CD4-positive, alpha-beta memory T cell (primary cell): ENCODE data around the gene MACROD2. TPM values are rescaled to one million over a fixed set of nuclear protein-coding genes. Genes with fewer than 3 reads are reported as not detected.

Experiments used
- CTCF ChIA-PET: fragments of 350-600 bp; sonication (Branson Sonifier 250); formaldehyde crosslinking; loops from one replicate; lab custom pipeline; 2021; ENCODE audit warnings: inconsistent platforms; ENCODE audit not compliant: partially characterized antibody; lab: Charles Lee
- POLR2A ChIA-PET: fragments of 350-600 bp; sonication (Branson Sonifier 250); formaldehyde crosslinking; loops from one replicate; lab custom pipeline; 2021; ENCODE audit not compliant: partially characterized antibody; lab: Charles Lee
- DNase-seq, 5 donors: peaks; one replicate each; pipeline versions ENCODE4 v3.0.0 to v3.0.0-alpha.2; 2020 to 2022; ENCODE audit warnings: mixed read lengths in 1 of 5
- H3K27ac ChIP-seq: one replicate; pipeline ENCODE4 v1.7.0; 2013; ENCODE audit warnings: low read depth, low read length
- H3K27me3 ChIP-seq: 2 replicates; pipeline ENCODE4 v1.7.0; 2013; ENCODE audit warnings: mild to moderate bottlenecking, low read length, moderate library complexity; ENCODE audit not compliant: insufficient read depth
- H3K36me3 ChIP-seq: 2 replicates; pipeline ENCODE4 v1.7.0; 2013; ENCODE audit warnings: mild to moderate bottlenecking, low read length, moderate library complexity; ENCODE audit not compliant: insufficient read depth
- H3K4me1 ChIP-seq: 2 replicates; pipeline ENCODE4 v1.7.0; 2013; ENCODE audit warnings: mild to moderate bottlenecking, low read length, moderate library complexity; ENCODE audit not compliant: insufficient read depth
- H3K4me3 ChIP-seq, 2 donors: one replicate each; pipeline ENCODE4 v1.7.0; 2013; ENCODE audit warnings: low read length in 2 of 2, mild to moderate bottlenecking in 1 of 2
- H3K9me3 ChIP-seq, 2 donors: one replicate each; pipeline ENCODE4 v1.7.0; 2013; ENCODE audit warnings: low read length in 2 of 2, control low read depth in 1 of 2; ENCODE audit not compliant: control insufficient read depth in 1 of 2
- H3K27ac Mint-ChIP-seq, 7 donors: one replicate each; pipeline ENCODE4 v1.8.0; 2020 to 2021; ENCODE audit warnings: mixed read lengths in 7 of 7, mild to moderate bottlenecking in 6 of 7, inconsistent platforms in 3 of 7, moderate library complexity in 3 of 7
- H3K27me3 Mint-ChIP-seq, 2 donors: one replicate each; pipeline ENCODE4 v1.8.0; 2020 to 2021; ENCODE audit warnings: mixed read lengths in 2 of 2
- H3K36me3 Mint-ChIP-seq, 2 donors: one replicate each; pipeline ENCODE4 v1.8.0; 2020 to 2021; ENCODE audit warnings: mixed read lengths in 2 of 2, inconsistent platforms in 1 of 2, mild to moderate bottlenecking in 1 of 2
- H3K4me1 Mint-ChIP-seq, 4 donors: one replicate each; pipeline ENCODE4 v1.8.0; 2020 to 2021; ENCODE audit warnings: mixed read lengths in 4 of 4, mild to moderate bottlenecking in 1 of 4
- H3K4me3 Mint-ChIP-seq, 8 donors: one replicate each; pipeline ENCODE4 v1.8.0; 2020 to 2021; ENCODE audit warnings: mixed read lengths in 8 of 8, mild to moderate bottlenecking in 7 of 8, moderate library complexity in 6 of 8, inconsistent platforms in 3 of 8
- H3K9me3 Mint-ChIP-seq, 8 donors: one replicate each; pipeline ENCODE4 v1.8.0; 2020 to 2021; ENCODE audit warnings: mixed read lengths in 8 of 8, mild to moderate bottlenecking in 5 of 8, inconsistent platforms in 3 of 8, moderate library complexity in 1 of 8
- intact Hi-C: fragments of 100-400 bp; cut with micrococcal nuclease; formaldehyde crosslinking; loops from one replicate; pipeline ENCODE4 v1.15.1; 2023
- polyA plus RNA-seq, 2 donors: library from polyadenylated mRNA; unstranded; fragments of 300-500 nt; fragmentation: Illumina TruSeq; gene quantifications; one replicate each; pipeline ENCODE4 v1.2.3, GENCODE V29; 2021
- total RNA-seq, 2 experiments: library from RNA; stranded (reverse); gene quantifications; one replicate each; pipeline ENCODE4 v1.2.3, GENCODE V29; 2021

Gene MACROD2
- total and polyA plus RNA-seq, 4 experiments from 2014 or later: not detected

DNA sequence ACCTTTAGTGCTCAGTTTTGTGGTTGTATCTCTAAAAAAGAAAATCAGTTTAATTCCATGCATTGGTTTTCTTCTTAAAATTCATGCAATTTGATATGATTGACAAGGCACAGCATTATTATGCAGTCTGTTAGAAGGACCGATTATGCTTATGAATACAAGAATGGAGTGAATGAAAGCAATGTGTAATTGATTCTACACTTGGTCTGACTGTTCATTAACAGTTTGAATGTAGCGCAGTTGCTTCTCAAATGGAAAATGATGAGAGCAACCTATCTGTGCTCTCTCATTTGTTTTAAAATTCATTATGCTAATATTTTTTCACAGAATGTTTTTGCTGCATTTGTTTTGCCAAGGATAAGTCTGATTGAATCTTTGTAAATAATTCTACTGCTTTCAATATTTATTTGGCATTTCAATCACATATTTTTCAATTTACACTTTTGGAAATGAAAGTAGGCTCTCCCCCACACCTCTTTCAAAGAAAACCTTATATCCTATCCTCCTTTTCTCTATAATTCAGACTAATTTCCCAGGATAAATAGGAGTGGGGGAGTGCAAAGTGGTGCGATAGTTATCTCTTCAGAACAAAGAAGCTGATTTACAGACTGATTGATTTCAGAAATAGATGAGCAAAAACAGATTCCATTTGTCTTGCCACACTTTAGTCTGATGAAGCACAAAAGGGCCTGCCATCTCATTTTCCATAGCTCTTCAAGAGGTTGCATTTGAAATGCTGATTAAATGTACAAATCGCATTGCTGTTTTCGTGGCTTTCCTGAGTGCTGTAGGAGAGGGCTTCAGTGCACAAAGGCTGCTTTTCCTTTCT, 1227.4 kb downstream of the MACROD2 start:
- no peaks in the 10 kb centered on the region for H3K27me3 Mint-ChIP-seq
- no peaks in the 10 kb centered on the region for H3K27me3 ChIP-seq
- no peaks in the 10 kb centered on the region for H3K9me3 ChIP-seq
- H3K4me3 ChIP-seq: no peak overlapping the region
- H3K27ac ChIP-seq: no peak overlapping the region
- no peaks in the 10 kb centered on the region for H3K36me3 Mint-ChIP-seq
- no peak for DNase-seq
- H3K4me1 ChIP-seq: no peaks in the 10 kb centered on the region
- no peak overlapping the region for H3K4me3 Mint-ChIP-seq
- POLR2A ChIA-PET: no interaction called here
- no peak overlapping the region for H3K27ac Mint-ChIP-seq
- H3K9me3 Mint-ChIP-seq: peaks cover 3 to 29% (median 13%) of the 10 kb centered on the region in 8 donors
- intact Hi-C loops: no loop called here
- H3K36me3 ChIP-seq: no peaks in the 10 kb centered on the region
- CTCF ChIA-PET: no interaction called here
- H3K4me1 Mint-ChIP-seq: no peaks in the 10 kb centered on the region

GRCh38 chr20:15224199-15224598, 1228.9 kb downstream of the MACROD2 start:
- Mint-ChIP-seq H3K4me3 (no peak overlapping the region), H3K36me3 (no peaks in the 10 kb centered on the region), H3K9me3 (peaks cover 0 to 24% (median 8%) of the 10 kb centered on the region in 8 donors), H3K27me3 (no peaks in the 10 kb centered on the region), H3K27ac (no peak overlapping the region), H3K4me1 (no peaks in the 10 kb centered on the region)
- Histone ChIP-seq H3K27ac (no peak overlapping the region), H3K4me1 (no peaks in the 10 kb centered on the region), H3K27me3 (no peaks in the 10 kb centered on the region), H3K9me3 (no peaks in the 10 kb centered on the region), H3K36me3 (no peaks in the 10 kb centered on the region), H3K4me3 (no peak overlapping the region)
- POLR2A ChIA-PET: no interaction called here
- intact Hi-C loops: no loop called here
- no peak for DNase-seq
- CTCF ChIA-PET: no interaction called here

GRCh38 chr20:15227102-15227501, 1231.8 kb downstream of the MACROD2 start:
- H3K9me3 Mint-ChIP-seq: peaks cover 0 to 18% (median 4%) of the 10 kb centered on the region in 8 donors
- no peak overlapping the region for H3K27ac Mint-ChIP-seq
- no peaks in the 10 kb centered on the region for H3K4me1 ChIP-seq
- POLR2A ChIA-PET: no interaction called here
- no peaks in the 10 kb centered on the region for H3K36me3 ChIP-seq
- H3K4me1 Mint-ChIP-seq: no peaks in the 10 kb centered on the region
- CTCF ChIA-PET: no interaction called here
- no peaks in the 10 kb centered on the region for H3K36me3 Mint-ChIP-seq
- H3K27me3 ChIP-seq: no peaks in the 10 kb centered on the region
- no peak overlapping the region for H3K27ac ChIP-seq
- no peak overlapping the region for H3K4me3 Mint-ChIP-seq
- H3K4me3 ChIP-seq: no peak overlapping the region
- no peaks in the 10 kb centered on the region for H3K27me3 Mint-ChIP-seq
- H3K9me3 ChIP-seq: no peaks in the 10 kb centered on the region
- no peak for DNase-seq
- intact Hi-C loops: no loop called here

DNA sequence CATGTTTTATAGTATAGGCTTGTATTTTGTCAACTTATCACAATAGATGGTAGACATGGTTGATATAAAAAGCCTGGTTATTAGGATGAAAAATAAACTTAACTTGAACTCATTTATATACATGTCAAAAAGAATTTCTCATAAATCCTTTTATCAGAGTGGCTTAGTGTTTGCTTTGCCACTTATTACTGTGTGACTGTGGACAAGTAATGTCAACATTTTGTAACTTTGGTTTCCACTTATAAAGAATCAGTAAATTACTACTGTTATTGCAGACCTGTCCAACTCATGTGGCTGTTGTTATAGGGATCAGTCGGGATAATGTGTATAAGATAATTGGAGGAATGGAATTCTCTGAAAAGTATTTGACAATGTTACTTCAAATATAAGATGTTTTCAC, 1236.9 kb downstream of the MACROD2 start:
- no peak overlapping the region for H3K4me3 Mint-ChIP-seq
- intact Hi-C loops: no loop called here
- H3K4me1 ChIP-seq: no peaks in the 10 kb centered on the region
- H3K36me3 ChIP-seq: no peaks in the 10 kb centered on the region
- H3K27me3 Mint-ChIP-seq: no peaks in the 10 kb centered on the region
- no peak overlapping the region for H3K27ac Mint-ChIP-seq
- H3K27ac ChIP-seq: no peak overlapping the region
- H3K4me1 Mint-ChIP-seq: no peaks in the 10 kb centered on the region
- CTCF ChIA-PET: no interaction called here
- H3K36me3 Mint-ChIP-seq: no peaks in the 10 kb centered on the region
- POLR2A ChIA-PET: no interaction called here
- no peaks in the 10 kb centered on the region for H3K27me3 ChIP-seq
- H3K4me3 ChIP-seq: no peak overlapping the region
- no peak for DNase-seq
- H3K9me3 Mint-ChIP-seq: peaks cover 0 to 14% (median 6%) of the 10 kb centered on the region in 8 donors
- no peaks in the 10 kb centered on the region for H3K9me3 ChIP-seq

- H3K4me3 Mint-ChIP-seq: no peak overlapping the region
- CTCF ChIA-PET: no interaction called here
- H3K36me3 Mint-ChIP-seq: no peaks in the 10 kb centered on the region
Observed at GRCh38 chr20:15235471-15236198, 1240.3 kb downstream of the MACROD2 start.

DNA sequence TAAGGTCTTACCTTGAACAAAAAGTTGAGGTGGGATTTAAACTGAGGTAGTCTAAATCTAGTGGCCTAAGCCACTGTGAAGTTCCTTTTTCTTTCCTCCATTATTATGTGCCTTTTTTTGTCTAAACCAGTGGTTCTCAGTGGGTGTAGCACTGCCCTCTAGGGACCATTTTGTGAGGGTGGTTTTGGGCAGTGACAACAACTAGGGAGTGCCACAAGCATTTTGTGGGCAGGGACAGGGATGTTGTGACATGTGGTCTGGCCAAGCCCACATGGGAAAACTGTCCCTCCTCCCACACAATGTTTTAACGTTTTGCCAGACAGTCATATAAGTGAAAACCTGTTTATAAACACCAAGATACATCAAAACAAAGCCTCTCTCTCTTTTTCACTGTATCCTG, 1241.5 kb downstream of the MACROD2 start:
- H3K4me3 ChIP-seq: no peak overlapping the region
- Mint-ChIP-seq H3K4me3 (no peak overlapping the region), H3K27ac (no peak overlapping the region), H3K27me3 (no peaks in the 10 kb centered on the region), H3K9me3 (peaks cover 0 to 25% (median 8%) of the 10 kb centered on the region in 8 donors), H3K4me1 (no peaks in the 10 kb centered on the region), H3K36me3 (no peaks in the 10 kb centered on the region)
- no peak for DNase-seq
- H3K27me3 ChIP-seq: no peaks in the 10 kb centered on the region
- ChIA-PET POLR2A (no interaction called here), CTCF (no interaction called here)
- intact Hi-C loops: no loop called here
- H3K9me3 ChIP-seq: no peaks in the 10 kb centered on the region
- no peak overlapping the region for H3K27ac ChIP-seq
- no peaks in the 10 kb centered on the region for H3K4me1 ChIP-seq
- H3K36me3 ChIP-seq: no peaks in the 10 kb centered on the region

More at GRCh38 chr20:15235471-15236198, 1240.3 kb downstream of the MACROD2 start:
- no peaks in the 10 kb centered on the region for H3K4me1 Mint-ChIP-seq
- H3K9me3 Mint-ChIP-seq: peaks cover 0 to 21% (median 8%) of the 10 kb centered on the region in 8 donors
- Histone ChIP-seq H3K4me1 (no peaks in the 10 kb centered on the region), H3K9me3 (no peaks in the 10 kb centered on the region), H3K4me3 (no peak overlapping the region), H3K27me3 (no peaks in the 10 kb centered on the region), H3K36me3 (no peaks in the 10 kb centered on the region), H3K27ac (no peak overlapping the region)
- H3K27me3 Mint-ChIP-seq: no peaks in the 10 kb centered on the region
- intact Hi-C loops: no loop called here
- no peak overlapping the region for H3K27ac Mint-ChIP-seq
- no peak for DNase-seq
- POLR2A ChIA-PET: no interaction called here

DNA sequence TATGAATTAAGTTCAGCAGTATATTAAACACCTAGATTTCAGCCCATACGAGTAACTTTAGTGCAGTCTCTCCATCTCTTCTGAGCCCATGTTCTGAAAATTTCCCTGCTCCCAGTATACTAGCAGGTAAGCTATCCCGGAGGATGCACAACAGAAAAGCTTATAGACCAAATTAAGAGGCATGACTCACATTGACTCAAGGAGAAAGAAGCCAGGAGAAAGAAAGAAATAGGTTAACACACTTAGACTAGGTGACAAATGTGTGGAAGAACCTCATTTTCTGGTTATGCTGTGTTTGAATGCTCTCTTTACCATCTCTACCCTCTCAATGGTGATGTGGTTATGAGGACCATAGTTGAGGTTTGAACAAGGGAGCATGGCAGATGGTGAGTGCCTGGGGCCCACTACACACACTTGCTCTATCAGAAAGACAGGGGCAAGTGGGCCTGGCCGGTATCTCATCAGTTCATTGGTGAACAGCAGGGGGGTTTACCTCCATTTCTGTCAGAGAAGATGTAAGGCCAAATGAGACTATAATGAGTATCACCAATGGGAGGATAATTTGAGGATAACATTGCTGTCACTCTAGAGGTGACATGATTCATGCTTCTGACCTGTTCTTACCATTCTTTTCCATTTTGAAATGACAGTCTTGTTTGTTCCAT, 1244.4 kb downstream of the MACROD2 start:
- POLR2A ChIA-PET: no interaction called here

More for the DNA sequence above, 1244.4 kb downstream of the MACROD2 start:
- Histone ChIP-seq H3K4me3 (no peak overlapping the region), H3K36me3 (no peaks in the 10 kb centered on the region), H3K27me3 (no peaks in the 10 kb centered on the region), H3K4me1 (no peaks in the 10 kb centered on the region), H3K9me3 (no peaks in the 10 kb centered on the region), H3K27ac (no peak overlapping the region)
- intact Hi-C loops: no loop called here
- DNase-seq: no peak
- Mint-ChIP-seq H3K27ac (no peak overlapping the region), H3K9me3 (peaks cover 2 to 23% (median 8%) of the 10 kb centered on the region in 8 donors), H3K4me3 (no peak overlapping the region), H3K36me3 (no peaks in the 10 kb centered on the region), H3K4me1 (no peaks in the 10 kb centered on the region), H3K27me3 (no peaks in the 10 kb centered on the region)
- CTCF ChIA-PET: no interaction called here
